Right hindlimb (tissue), 1 donor: Measurements from ENCODE around the gene CLEC3A.
A peak's percentile ranks its signal among the peaks of the same experiment; 100 is the strongest.
"Not testable (repeated sequence)": the region's sequence is repeated elsewhere in the genome, so short reads cannot be mapped to it uniquely, and the experiment has no call there.

Experiments
- DNase-seq: peaks from one replicate; pipeline ENCODE4 v3.0.0-alpha.2; 2018

CLEC3A gene

GRCh38 chr16:78035012-78035411 lies 12.7 kb downstream of the CLEC3A start:
- DNase-seq: no peak

DNA sequence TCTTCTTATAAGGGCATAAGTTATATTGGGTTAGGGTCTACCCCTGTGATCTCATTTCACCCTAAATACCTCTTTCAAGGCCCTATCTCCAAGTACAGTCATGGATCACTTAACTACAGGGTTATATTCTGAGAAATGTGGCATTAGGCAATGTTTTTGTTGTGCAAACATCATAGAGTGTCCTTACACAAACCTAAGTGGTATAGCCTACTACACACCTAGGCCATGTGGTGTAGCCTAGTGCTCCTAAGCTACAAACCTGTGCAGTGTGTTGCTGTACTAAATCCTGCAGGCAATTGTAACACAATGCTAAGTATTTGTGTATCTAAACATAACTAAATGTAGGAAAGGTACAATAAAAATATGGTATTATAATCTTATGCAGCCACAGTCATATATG lies 18.0 kb downstream of the CLEC3A start:
- DNase-seq: no peak

GRCh38 chr16:78045865-78046581 lies 23.7 kb downstream of the CLEC3A start:
- peak; percentile 90 for DNase-seq

DNA sequence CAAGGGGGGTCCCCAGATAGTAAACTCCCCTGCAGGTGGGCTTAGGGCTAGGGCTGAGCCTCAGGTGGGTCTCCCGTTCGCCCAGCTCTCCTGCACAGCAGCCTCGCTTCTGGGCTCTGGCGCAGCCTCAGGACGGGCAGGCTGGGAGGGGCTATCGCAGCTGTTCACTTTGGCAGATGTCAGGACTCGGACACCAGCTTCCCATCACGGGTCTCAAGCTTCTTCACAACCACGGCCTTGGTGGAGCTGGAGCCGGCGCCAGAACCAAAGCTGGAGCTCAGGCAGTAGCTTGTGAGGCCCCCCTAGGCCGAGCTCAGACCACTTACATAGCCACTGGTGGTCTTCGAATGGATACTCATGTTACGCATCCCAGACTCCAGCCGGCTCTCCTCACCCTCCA lies 26.0 kb downstream of the CLEC3A start:
- DNase-seq: no peak

- DNase-seq: no peak
These were observed 28.5 kb downstream of the CLEC3A start for GRCh38 chr16:78050734-78051400.

DNA sequence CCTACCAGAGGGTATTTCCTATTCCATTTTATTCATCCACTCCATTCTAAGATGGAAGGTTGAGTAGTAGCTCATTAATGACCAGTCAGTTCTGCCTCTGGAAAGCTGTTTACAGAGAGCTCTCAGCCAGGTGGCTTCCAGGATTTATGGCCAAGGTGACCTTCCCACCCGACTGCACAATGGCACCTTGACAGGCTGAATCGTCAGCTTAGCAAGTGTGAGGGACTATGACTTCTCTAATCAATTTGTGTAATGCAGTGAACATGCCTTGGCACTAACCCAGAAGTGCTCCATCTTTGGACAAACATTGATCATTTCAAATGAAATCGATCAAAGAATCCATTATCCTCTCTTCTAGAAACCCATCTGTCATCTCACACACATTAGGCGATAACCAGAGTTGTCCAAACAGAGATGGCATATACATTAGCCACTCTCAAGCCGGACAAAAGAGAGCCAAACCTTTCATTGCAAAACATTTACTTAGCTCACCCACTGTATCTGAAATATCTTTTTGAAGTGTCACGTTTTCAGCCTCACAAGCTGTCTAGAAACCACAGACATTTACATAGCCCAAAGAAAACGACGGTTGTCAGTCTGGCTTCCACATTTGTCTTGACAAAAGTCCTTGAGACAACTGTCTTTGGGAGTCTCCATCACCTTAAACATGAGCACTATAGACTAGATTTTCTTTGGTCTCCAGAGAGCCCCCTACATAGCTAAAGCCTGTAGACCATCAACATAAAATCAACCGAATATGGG lies 35.6 kb downstream of the CLEC3A start:
- no peak for DNase-seq

DNA sequence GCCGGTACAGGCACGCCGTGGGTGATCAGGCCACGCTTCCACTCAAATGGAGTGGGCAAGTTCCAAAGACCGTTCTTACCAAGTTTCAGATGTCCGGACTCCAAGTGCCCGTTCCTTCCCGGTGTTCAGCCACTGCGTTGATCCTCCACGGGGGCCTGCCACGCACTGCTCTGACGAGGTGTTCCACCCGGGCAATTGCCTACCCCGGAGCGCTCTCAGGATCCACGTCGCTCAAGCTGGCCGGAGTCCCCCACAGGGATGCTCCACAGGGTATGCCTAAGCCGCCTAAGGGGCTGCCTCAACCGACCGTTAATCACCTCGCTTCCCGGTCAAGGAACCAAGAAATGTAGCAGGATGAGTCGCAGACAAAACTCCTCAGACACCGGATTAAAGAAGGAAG lies 37.5 kb downstream of the CLEC3A start:
- DNase-seq: not testable (repeated sequence)

DNA sequence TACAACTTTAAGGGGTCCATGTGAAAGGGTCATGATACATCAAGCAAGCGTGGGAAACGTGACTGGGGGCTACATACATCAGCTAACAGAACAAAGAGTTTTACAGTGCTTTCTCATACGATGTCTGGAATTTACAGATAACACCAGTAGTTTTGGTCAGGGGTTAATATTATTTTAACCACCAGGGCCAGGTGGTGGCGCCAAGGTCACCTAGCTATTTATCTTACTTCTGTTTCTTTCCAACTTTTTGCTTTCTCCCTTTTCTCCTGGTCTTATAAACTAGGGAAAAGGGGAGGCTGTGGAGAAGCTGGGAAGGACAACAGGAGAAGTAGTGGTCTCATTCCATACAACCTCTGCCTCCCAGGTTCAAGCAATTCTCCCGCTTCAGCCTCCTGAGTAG lies 37.9 kb downstream of the CLEC3A start:
- no peak for DNase-seq

- DNase-seq: no peak
These were observed 38.5 kb downstream of the CLEC3A start for GRCh38 chr16:78060809-78061208.

GRCh38 chr16:78065319-78065718 lies 43.0 kb downstream of the CLEC3A start:
- no peak for DNase-seq

- DNase-seq: no peak
These were observed 47.6 kb downstream of the CLEC3A start for GRCh38 chr16:78069913-78070312.

GRCh38 chr16:78072275-78072674 lies 49.9 kb downstream of the CLEC3A start:
- DNase-seq: no peak

DNA sequence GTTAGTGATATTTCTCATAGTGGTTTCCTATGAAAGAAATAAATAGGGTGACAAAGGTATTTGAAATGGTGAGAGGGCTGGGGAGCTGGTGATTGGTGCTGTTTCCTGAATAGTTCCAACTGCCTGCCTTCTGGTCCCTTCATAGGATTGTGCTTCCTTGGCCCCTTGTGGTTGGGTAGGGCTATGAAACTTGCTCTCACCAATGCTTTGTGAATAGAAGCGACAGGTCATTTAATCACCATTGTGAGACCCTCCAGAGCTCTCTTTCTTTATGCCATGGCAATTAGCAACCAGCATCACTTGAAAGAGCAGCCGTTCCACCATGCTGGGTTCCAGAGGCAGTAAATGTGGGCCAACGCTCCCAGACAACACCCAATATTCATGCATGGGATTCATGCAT lies 53.5 kb downstream of the CLEC3A start:
- DNase-seq: no peak

DNA sequence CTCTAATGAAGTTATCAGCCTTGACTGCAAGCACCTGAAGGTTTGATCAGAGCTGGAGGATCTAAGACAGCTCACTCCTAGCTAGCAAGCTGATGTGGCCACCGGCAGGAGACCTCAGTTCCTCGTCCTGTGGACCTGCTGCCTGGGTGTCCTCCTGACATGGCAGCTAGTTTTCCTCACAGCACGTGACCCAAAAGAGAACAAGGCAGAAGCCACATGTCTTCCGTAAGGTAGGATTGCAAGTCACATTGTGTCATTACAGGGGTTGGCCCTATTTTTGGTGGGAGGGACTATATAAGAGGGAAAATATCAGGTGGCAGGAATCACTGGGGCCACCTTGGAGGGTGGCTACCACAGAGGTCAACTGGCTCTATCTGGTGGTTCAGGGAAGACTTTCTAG lies 59.0 kb downstream of the CLEC3A start:
- no peak for DNase-seq
